Neutrophil (primary cell): ENCODE data around the gene PDE9A.
"Not testable (repeated sequence)": the region's sequence is repeated elsewhere in the genome, so short reads cannot be mapped to it uniquely, and the experiment has no call there.

Experiments used
- H3K27ac ChIP-seq: fragments of 200-600 bp; sonication (generic); 2 replicates; pipeline ENCODE4 v1.5.1; 2016; ENCODE audit warnings: mild to moderate bottlenecking, moderate library complexity
- H3K27me3 ChIP-seq: fragments of 200-600 bp; sonication (generic); 2 replicates; pipeline ENCODE4 v1.6.0; 2016; ENCODE audit warnings: mild to moderate bottlenecking
- H3K36me3 ChIP-seq: fragments of 200-600 bp; sonication (generic); 2 replicates; pipeline ENCODE4 v1.5.1; 2017
- H3K4me1 ChIP-seq, 2 experiments: fragments of 200-600 bp in 1 of 2; sonication (generic) in 1 of 2; 1 replicate in 1 of 2; 2 replicates in 1 of 2; pipeline versions ENCODE4 v1.5.1 to v1.6.1; 2013 to 2016; ENCODE audit warnings: low read depth in 1 of 2, low read length in 1 of 2, mild to moderate bottlenecking in 1 of 2, moderate library complexity in 1 of 2; ENCODE audit not compliant: control insufficient read depth in 1 of 2, insufficient read depth in 1 of 2
- H3K4me3 ChIP-seq, 2 experiments: fragments of 200-600 bp in 1 of 2; sonication (generic) in 1 of 2; 1 replicate in 1 of 2; 2 replicates in 1 of 2; pipeline ENCODE4 v1.5.1; 2013 to 2016; ENCODE audit warnings: low read depth in 1 of 2, low read length in 1 of 2, mild to moderate bottlenecking in 1 of 2, moderate library complexity in 1 of 2
- H3K9me3 ChIP-seq: fragments of 200-600 bp; sonication (generic); 2 replicates; pipeline ENCODE4 v1.5.1; 2016
- TF ChIP-seq, protein P1 (sequence below): fragments of 200-600 bp; sonication (generic); IDR thresholded peaks from 2 replicates; pipeline ENCODE4 v1.5.1; 2016; ENCODE audit warnings: antibody characterized with exemption

The PDE9A gene

DNA sequence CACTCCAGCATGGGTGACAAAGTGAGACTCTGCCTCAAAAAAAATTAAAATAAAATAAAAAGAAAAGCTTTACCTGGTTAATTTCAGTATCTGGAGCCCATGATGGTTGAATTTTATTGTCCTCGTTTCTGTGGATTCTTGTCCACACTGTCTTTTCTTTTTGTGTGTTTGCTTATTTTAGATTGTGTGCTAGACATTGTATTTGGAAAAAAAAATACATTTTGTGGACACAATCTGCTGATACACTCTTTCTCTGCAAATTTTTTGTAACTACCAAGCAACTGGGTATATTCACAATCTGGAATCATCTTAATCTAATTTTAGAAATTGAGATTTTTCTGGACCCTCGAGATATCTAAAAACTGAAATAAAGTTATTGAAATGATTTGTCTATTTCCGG lies 41.6 kb upstream of the PDE9A start:
- Histone ChIP-seq H3K9me3 (no peaks in the 10 kb centered on the region), H3K4me1 (peaks cover 4 to 5% of the 10 kb centered on the region in 2 experiments), H3K27ac (no peak overlapping the region), H3K27me3 (peaks cover 12% of the 10 kb centered on the region), H3K36me3 (no peaks in the 10 kb centered on the region), H3K4me3 (no peak overlapping the region)
- TF ChIP-seq, protein P1, sequence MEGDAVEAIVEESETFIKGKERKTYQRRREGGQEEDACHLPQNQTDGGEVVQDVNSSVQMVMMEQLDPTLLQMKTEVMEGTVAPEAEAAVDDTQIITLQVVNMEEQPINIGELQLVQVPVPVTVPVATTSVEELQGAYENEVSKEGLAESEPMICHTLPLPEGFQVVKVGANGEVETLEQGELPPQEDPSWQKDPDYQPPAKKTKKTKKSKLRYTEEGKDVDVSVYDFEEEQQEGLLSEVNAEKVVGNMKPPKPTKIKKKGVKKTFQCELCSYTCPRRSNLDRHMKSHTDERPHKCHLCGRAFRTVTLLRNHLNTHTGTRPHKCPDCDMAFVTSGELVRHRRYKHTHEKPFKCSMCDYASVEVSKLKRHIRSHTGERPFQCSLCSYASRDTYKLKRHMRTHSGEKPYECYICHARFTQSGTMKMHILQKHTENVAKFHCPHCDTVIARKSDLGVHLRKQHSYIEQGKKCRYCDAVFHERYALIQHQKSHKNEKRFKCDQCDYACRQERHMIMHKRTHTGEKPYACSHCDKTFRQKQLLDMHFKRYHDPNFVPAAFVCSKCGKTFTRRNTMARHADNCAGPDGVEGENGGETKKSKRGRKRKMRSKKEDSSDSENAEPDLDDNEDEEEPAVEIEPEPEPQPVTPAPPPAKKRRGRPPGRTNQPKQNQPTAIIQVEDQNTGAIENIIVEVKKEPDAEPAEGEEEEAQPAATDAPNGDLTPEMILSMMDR, result no peak

GRCh38 chr21:42612390-42612789 lies 41.0 kb upstream of the PDE9A start:
- H3K9me3 ChIP-seq, result no peaks in the 10 kb centered on the region
- TF ChIP-seq, protein P1, result no peak
- H3K4me3 ChIP-seq, result no peak overlapping the region
- no peak overlapping the region for H3K27ac ChIP-seq
- H3K27me3 ChIP-seq, result peaks cover 17% of the 10 kb centered on the region
- peaks cover 4 to 5% of the 10 kb centered on the region in 2 experiments for H3K4me1 ChIP-seq
- no peaks in the 10 kb centered on the region for H3K36me3 ChIP-seq

DNA sequence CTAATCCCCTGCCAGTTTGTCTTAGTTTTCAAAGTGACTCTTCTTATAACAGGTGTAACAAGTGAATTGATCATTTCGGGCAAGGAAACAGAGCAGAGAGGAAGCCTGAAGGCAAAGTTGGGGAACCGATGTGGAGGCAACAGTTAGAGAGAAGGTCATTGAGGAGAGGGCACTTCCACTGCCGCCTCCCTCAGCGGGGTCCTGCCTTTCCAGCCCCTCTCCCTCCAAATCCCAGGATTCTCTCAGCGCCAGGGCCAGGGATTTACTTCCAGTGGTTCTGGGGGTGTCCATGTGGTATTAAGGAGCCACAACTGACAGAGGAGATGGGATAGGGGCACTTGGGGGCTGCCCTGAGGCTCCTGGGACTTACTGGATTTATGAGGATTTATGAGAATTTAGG lies 39.7 kb upstream of the PDE9A start:
- H3K27me3 ChIP-seq, result peaks cover 31% of the 10 kb centered on the region
- H3K4me1 ChIP-seq, result peaks cover 4 to 5% of the 10 kb centered on the region in 2 experiments
- TF ChIP-seq, protein P1, result no peak
- H3K9me3 ChIP-seq, result no peaks in the 10 kb centered on the region
- no peak overlapping the region for H3K4me3 ChIP-seq
- no peaks in the 10 kb centered on the region for H3K36me3 ChIP-seq
- no peak overlapping the region for H3K27ac ChIP-seq

GRCh38 chr21:42614396-42614795 lies 39.0 kb upstream of the PDE9A start:
- H3K36me3 ChIP-seq, result no peaks in the 10 kb centered on the region
- peaks cover 32% of the 10 kb centered on the region for H3K27me3 ChIP-seq
- H3K9me3 ChIP-seq, result no peaks in the 10 kb centered on the region
- H3K27ac ChIP-seq, result no peak overlapping the region
- H3K4me1 ChIP-seq, result peaks cover 4 to 5% of the 10 kb centered on the region in 2 experiments
- no peak overlapping the region for H3K4me3 ChIP-seq
- TF ChIP-seq, protein P1, result no peak

DNA sequence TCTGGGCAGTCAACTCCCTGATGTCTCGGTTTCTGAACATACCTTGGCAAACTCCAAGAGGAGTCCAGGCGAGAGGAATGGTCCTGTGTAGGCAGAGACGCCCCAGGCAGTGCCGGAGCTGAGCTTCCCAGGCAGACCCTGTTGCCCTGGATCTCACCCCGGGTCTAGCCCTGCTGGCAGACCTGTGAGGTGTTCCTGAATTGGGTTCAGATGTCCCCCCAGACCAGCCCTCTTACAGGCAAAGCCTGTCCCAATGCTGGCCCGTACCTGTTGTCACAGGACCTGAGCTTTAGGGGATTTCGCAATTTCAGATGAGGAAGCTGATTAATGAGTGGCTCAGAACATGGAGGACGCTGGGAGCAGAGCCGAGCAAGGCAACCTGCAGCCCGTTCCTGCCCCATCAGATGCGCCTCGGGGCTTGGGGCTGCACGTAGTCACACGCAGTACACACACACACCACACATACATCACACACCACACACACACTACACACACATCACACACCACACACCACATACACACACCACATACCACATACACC lies 38.5 kb upstream of the PDE9A start:
- no peaks in the 10 kb centered on the region for H3K36me3 ChIP-seq
- H3K4me1 ChIP-seq, result peaks cover 4 to 5% of the 10 kb centered on the region in 2 experiments
- TF ChIP-seq, protein P1, result no peak
- no peaks in the 10 kb centered on the region for H3K9me3 ChIP-seq
- H3K27me3 ChIP-seq, result peaks cover 32% of the 10 kb centered on the region
- no peak overlapping the region for H3K4me3 ChIP-seq
- H3K27ac ChIP-seq, result no peak overlapping the region

GRCh38 chr21:42615377-42615776 lies 38.0 kb upstream of the PDE9A start:
- H3K27ac ChIP-seq, H3K36me3 ChIP-seq, H3K4me1 ChIP-seq, H3K9me3 ChIP-seq, H3K4me3 ChIP-seq: not testable (repeated sequence)
- peaks cover 32% of the 10 kb centered on the region for H3K27me3 ChIP-seq
